ENCODE measurements around the gene AMZ2.
A peak's percentile ranks its signal among the peaks of the same experiment; 100 is the strongest.
"Not testable (repeated sequence)": the region's sequence is repeated elsewhere in the genome, so short reads cannot be mapped to it uniquely, and the experiment has no call there.

The AMZ2 gene

DNA sequence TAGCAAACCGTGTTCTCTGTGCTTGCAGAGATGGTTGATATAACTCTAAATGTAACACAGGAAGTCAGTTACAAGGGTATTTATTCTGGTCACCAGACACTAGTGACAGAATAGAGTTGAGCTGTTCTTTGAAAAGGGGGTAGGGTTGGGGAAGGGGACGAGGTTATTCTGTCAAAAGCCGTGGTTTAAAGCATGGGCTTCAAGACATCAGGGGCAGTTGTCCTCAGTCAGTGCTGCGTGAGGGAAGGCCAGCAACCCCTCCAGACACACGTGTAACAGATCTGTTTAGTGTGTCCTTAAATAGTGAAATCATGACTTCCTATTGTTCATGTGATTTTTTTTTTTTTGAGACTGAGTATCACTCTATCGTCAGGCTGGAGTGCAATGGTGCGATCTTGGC lies 5.6 kb downstream of the AMZ2 start:
- not testable (repeated sequence) for DNase-seq (ENCODE audit: low read depth)

GRCh38 chr17:68255151-68255550 lies 7.3 kb downstream of the AMZ2 start:
- no peak for DNase-seq (ENCODE audit: low read depth)

DNA sequence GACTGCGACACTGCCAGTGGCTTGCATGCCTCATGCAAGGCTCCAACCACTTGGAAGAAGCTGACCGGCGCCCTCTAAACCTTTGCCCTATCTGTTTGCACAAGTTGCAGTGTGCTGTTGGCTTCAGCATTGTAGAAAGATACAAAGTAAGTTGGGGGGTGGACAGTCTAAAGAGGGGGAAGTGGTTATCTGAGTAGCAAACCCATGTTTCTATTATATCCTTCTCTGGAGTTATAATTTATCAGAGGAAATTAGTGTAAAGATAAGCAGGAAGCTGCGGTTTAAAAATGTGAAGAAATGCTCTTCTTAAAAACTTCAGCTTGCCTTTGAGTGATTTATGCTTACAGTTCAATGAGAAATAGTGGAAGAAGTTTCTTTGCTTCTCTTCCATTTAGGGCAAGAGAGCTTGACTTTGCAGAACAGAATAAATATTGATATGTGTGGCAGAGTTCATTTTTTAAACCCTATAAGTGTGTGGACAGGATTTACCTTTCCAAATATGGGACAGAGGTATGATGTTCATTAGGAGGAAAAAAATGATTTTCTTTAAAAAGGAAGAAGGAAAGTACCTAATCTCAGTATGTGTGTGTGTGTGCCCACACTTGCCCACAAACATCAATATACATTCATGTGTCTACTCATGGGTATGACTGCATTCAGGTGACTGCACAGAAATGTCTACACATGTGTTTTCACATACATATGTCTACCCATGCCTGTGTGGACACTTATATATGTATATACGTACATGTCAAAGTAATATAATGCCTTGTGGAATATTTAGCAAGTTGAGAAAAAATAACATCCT lies 8.1 kb downstream of the AMZ2 start:
- no peak for DNase-seq (ENCODE audit: low read depth)

GRCh38 chr17:68256701-68257100 lies 8.9 kb downstream of the AMZ2 start:
- DNase-seq (ENCODE audit: low read depth): not testable (repeated sequence)

DNA sequence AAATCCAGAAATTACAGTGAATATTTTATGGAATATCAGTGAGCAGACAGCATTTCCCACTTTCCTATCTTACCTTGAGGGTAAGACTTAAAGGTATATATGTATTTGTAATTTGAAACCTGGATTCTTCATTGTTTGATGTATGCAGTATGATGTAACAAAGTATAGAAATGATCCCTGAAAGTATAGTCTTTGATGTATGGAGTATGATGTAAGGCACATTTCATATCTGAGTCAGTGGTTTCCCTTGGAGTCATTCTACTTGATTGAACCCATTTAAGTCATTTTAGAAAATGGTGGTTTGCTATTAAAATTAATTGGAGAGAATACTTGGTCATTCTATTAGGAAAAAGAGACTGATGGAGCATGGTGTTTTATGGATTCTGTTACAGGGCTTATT lies 10.1 kb downstream of the AMZ2 start:
- DNase-seq (ENCODE audit: low read depth): no peak

DNA sequence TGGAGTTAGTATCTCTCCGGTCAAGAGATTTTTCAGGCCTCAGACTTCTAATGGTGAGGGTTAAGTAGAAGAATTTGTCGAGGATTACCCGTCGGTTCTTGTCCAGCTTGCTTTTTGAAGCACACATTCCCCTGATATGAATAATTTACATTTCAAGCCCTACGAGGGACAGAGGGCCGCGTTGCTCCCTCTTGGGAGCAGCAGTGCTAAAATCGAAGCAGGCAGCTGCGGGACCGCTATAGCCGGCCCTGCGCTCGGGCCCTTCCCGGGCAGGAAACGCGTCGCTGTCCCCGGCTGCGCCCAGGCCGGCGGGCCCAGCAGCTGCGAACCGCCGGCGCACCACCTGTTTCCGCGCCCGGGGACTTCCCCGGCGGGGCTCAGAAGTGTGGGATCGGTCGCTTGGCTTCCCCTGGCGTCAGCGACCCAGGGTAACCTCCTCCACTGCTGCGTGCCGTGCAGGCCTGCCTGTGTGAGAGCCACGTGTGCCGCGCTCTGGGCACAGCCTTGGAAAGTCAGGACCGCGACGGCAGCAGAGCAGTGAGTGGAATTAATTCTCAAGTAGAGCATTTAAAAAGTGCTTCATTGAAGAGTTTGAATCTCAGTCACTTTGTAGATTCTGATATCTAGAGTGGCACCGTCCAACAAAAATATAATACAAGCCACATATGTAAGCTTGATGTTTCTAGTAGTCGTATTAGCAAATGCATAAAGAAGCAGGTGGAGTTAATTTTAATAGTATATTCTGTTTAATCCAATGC lies 11.2 kb downstream of the AMZ2 start:
- DNase-seq (ENCODE audit: low read depth): peak; percentile 45

GRCh38 chr17:68259648-68259951 lies 11.8 kb downstream of the AMZ2 start:
- not testable (repeated sequence) for DNase-seq (ENCODE audit: low read depth)

- DNase-seq (ENCODE audit: low read depth): no peak
These were observed 12.4 kb downstream of the AMZ2 start for GRCh38 chr17:68260051-68260762.

DNA sequence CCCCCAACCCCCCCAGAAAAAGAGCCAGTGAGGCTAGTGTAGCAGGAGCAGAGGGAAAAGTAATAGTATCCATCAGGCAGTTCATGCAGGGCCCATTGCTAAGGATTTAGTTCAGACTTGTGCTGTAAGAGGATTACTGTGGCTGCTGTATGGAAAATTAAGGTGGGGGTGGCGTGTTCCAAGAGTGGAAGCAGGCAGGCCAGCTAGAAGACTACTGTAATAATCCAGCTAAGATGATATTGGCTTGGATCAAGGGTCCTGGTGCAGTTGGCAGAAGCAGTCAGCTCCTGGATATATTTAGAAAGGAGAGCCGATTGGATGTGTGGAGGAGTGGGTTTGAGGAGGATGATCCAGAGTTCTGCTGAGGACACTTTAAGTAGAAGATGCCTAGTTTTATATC lies 14.6 kb downstream of the AMZ2 start:
- not testable (repeated sequence) for DNase-seq (ENCODE audit: low read depth)

- DNase-seq (ENCODE audit: low read depth): not testable (repeated sequence)
These were observed 15.3 kb downstream of the AMZ2 start for GRCh38 chr17:68263101-68263681.

- not testable (repeated sequence) for DNase-seq (ENCODE audit: low read depth)
These were observed 18.0 kb downstream of the AMZ2 start for GRCh38 chr17:68265833-68266232.

- no peak for DNase-seq (ENCODE audit: low read depth)
These were observed 25.9 kb downstream of the AMZ2 start for GRCh38 chr17:68273722-68274121.

- not testable (repeated sequence) for DNase-seq (ENCODE audit: low read depth)
These were observed 28.5 kb downstream of the AMZ2 start for GRCh38 chr17:68276339-68276738.

- no peak for DNase-seq (ENCODE audit: low read depth)
These were observed 30.0 kb downstream of the AMZ2 start for GRCh38 chr17:68277807-68278206.

DNA sequence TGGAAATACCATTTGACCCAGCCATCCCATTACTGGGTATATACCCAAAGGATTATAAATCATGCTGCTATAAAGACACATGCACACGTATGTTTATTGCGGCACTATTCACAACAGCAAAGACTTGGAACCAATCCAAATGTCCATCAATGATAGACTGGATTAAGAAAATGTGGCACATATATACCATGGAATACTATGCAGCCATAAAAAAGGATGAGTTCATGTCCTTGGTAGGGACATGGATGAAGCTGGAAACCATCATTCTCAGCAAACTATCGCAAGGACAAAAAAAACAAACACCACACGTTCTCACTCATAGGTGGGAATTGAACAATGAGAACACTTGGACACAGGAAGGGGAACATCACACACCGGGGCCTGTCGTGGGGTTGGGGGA lies 34.1 kb downstream of the AMZ2 start:
- not testable (repeated sequence) for DNase-seq (ENCODE audit: low read depth)

DNA sequence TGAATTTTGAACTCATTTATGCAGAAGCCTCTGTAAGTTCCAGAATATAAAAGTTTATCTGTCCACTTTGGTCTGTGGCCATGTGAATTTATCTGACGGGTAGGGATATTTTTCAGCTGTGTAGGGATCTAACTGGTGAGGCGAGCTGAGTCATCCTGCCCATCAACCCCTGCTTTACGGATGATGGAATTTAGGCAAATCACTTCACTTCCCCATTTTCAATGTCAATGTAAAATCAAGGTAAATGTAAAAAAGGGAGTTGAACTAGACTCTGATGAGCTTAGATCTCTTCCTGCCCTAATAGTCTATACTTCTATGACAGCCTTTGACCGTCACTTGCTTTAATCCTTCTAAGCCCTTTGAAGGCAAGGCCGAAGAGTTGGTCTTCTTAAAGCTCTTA lies 40.5 kb downstream of the AMZ2 start:
- DNase-seq (ENCODE audit: low read depth): no peak

GRCh38 chr17:68288804-68289203 lies 41.0 kb downstream of the AMZ2 start:
- DNase-seq (ENCODE audit: low read depth): no peak

DNA sequence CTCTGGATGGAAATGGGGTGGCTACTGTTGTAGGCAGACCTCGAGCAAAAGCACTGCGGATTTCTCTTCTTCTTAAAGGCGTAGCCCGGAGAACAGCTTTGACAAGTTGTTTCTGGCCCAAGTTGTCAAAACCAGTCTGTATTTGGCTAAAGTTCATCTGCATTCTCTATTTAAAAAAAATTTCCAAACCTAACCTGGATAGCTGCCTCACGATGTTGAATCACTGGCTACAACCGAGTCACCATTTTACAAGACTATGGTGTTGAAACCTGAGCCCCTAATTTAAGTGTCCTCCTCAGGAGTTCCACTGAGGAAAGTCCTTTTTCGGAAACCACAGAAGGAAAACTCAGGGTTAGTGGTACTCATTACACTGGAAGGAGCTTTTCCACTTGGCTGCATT lies 41.6 kb downstream of the AMZ2 start:
- DNase-seq (ENCODE audit: low read depth): no peak

DNA sequence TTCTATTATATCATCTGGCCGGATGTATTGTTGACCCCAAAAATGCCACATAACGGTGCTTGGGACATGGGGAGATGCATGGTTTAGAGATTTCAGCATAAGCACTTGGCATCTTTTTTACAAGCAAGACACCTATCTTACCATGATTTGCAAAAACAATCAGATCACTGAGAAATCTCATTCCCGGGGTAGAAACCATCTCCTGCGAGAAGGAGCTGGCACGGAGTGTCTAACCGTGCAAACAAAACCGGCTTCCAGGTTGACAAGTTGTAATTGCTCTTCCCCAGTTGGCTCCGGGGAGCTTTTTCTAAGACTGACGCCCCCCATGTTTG lies 42.1 kb downstream of the AMZ2 start:
- DNase-seq (ENCODE audit: low read depth): no peak

GRCh38 chr17:68290268-68290954 lies 42.6 kb downstream of the AMZ2 start:
- peak; percentile 34 for DNase-seq (ENCODE audit: low read depth)

DNA sequence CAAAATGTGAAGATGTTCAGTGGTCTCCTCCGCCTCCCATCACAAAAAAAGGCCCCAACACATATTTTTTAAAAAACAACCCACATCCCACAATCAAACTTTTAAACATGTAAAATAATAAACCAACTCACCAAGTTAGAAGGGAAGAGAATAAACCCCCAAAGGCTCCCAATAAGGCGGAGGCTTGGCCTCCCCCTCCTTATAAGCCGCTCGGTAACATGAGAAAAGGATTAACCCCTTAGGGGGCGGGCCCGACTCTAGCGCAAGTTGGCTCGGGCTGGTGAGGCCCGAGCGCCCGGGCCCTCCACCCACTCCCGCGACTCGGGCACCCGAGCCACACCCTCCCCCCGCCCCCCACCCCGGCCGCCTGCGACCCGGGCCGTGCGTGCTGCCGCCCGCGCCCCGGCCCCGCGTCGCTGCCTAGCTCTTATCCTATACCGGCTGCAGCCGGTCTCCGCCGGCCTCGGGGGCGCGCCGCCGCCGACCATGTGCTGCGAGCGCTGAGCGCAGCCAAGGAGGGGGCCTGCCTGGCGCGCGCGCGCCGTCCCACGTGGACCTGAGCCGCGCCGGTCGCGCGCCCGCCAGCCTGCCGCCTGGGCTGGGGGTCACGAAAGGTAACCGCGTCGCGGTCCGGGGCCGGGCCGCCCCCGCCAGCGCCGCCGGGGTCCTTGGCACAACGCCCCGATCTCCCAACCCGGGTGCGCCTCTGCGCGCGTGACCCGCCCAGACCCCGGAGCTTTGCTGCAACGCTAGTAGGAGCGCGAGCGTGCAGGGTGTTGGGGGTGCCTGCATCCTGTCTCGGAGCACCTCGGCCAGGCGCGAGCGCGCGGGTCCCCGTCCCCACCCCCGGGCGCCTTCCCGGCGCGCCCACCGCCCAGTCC lies 43.4 kb downstream of the AMZ2 start, which contains the start of the genes ARSG and SLC16A6:
TSS of gene ARSG (plus strand) at position 541 of the 881 bp plus-strand sequence. CDS start 15,999 bp downstream, outside the sequence.
TSS of gene SLC16A6 (minus strand) at position 173 of the 881 bp plus-strand sequence. CDS start 12,807 bp downstream, outside the sequence.
- peak; percentile 74 for DNase-seq (ENCODE audit: low read depth)
